SH-SY5Y (cell line): Measurements from ENCODE around the gene CLCNKB.

Experiments
- GATA2 ChIP-seq: IDR thresholded peaks from 2 replicates; pipeline ENCODE4 v1.6.1; 2011; ENCODE audit warnings: mild to moderate bottlenecking, low read depth, low read length
- GATA3 ChIP-seq: IDR thresholded peaks from 2 replicates; pipeline ENCODE4 v1.6.1; 2011; ENCODE audit warnings: low read depth, mild to moderate bottlenecking, low read length, moderate library complexity

CLCNKB gene

DNA sequence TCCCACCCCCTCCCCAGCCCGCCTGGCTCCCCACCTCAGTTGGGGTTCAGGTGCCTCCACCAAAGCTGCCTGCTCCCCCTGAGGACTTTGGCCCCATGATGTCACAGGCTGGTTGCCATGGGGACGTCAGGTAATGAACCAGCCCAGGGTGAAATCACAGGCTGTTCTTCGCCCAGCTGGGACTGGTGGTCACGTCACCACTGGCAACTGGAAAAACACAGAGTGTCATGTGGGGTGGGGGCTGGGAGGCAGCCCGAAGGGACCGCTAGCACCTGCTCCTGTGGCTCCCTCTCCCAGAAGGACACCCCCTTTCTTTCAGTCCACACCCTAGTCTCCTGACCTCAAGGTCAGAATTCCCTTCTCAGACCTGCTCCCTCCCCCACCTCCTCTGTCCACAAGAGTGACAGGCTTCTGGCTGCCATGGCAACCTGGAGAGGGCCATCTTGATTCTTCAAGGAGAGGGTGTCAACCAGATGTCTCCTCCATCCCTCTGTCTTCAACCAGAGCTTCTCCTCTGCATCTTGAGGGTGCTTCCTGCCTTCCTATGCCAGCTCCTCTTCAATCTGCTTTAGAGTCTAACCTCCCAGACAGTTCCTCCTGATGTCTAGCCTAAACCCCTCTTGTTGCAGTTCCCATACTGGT is 23.7 kb downstream of the CLCNKB start:
- TF ChIP-seq GATA2 (no peak), GATA3 (no peak)

DNA sequence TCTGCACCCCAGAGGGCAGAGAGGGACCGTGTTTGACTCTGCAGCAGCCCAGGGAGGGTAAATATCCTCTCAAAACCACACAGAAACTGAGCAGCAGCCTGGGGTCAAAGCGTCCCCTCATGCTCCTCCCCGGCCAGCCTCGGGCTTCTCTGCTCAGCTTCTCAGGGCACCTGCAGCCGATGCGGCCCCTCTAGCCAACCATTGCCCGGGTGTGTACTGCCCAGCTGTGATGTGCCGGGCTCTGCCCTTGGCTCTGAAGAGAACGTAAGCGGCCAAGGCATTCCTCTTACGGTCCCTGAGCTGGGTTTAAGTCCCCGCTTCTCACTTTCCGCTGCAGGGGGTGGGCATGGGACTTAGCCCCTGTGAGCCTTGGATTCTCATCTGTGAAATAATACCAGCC is 24.4 kb downstream of the CLCNKB start:
- no peak for TF ChIP-seq GATA3
- TF ChIP-seq GATA2 = no peak

DNA sequence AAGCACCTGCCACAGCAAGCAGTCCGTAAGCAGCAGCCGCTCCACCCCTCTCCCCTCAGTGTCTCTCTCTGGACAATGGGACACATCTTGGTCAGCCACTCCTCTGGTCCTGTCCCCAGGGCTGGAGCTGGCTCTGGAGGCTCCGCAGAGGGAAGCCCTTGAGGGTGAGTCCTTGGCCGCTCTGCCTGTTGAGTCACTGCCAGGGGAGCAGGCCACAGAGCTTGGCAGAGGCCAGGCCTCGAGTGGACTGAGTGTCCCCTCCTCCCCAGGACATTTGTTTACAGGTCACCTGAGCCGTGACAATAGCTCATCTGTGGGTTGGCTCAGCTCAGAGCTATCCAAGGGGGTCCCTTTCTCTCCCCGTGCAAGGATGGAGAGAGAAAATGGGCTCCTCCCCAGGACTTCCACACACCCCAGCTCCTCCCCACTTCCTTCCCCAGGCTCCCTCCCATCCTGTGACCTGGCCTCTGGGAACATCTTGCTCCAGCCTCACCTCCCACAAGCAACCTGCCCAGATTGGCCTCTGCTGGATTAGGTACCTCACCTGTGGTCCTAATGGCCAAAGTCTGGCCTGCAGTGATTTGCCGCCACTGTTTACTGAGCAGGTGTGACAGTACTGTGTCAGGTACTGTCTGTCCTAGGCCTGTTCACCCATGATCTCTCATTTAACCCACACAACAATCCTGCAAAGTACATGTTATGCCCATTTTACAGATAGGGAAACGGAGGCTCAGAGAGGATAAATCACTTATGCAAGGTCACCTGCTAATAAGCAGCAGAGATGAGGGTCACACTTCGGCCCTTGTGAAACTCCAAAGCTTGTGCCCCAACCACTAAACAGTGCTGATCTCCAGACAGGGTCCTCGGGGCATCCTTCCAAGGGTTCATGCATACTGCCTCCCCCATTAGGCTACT is 25.0 kb downstream of the CLCNKB start:
- no peak for TF ChIP-seq GATA3
- no peak for TF ChIP-seq GATA2

DNA sequence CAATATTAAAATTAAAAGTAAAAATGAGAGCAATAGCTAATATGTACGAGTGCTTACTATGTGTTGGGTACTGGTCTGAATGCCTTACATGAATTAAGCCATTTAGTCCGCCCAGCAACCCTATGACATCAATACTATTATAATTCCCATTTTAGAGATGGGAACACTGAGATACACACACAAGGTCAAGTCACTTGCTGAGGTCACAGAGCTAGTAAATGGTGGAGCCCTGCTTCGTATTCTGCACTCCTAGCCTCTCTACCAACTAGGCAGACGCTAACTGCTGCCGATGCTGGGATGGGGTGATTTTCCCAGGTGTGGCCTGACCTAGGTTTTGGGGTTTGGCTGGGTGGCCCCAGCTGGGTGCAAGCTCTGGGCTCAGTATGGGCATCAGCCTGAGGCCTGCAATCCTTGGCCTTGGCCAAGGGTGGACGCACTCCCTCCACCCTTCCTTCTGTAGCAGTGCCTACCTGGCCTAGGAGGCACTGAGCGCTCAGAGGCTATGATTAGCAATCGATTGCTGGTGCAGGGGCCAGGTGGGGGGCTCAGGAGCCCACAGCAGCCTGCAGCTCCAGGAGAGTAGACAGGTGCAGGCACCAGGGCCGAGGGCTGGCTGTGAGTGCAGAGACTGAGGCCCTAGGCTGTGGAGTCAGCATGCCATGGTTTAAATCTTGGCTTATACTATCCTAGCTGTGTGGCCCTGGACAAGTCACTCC is 27.2 kb downstream of the CLCNKB start:
- TF ChIP-seq GATA2 (no peak), GATA3 (no peak)

DNA sequence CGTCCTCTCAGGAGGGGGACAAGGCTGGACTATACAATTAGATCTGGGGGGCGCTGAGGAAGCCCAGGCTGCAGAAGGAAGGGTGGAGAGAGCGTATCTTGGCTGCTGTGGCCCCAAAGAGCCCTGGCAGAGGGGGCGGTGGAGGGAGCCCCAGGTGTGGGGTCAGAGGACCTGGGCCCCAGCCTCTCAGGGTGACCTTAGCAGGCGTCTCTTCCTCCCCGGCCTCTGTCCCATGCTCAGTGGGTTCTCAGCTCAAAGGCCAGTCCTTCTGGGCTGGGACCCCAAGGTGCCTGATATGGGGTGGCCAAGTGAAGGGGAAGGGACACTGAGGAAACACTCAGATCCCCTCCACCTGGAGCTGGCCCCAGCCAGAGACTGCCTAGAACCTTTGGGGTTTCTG is 28.0 kb downstream of the CLCNKB start:
- TF ChIP-seq GATA3 = no peak
- no peak for TF ChIP-seq GATA2

DNA sequence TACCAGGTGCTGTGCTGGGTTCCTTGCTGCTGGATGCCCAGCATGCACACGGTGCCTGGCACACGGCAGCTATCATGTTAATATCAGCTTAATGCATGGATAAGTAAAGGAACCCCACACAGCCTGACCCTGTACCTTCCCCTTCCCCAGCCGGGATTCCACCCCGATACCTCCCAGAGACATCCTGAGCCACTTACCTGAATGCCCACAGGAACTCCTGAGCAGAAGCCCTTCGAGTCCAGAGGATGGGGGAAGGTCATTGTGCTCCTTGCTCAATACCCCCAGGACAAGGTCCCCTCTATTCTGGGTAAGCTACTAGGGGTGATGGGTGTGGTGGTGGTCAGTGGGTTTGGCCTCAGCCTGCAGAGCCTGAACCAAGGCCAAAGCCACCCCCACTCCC is 28.5 kb downstream of the CLCNKB start:
- TF ChIP-seq GATA3 (no peak), GATA2 (no peak)

DNA sequence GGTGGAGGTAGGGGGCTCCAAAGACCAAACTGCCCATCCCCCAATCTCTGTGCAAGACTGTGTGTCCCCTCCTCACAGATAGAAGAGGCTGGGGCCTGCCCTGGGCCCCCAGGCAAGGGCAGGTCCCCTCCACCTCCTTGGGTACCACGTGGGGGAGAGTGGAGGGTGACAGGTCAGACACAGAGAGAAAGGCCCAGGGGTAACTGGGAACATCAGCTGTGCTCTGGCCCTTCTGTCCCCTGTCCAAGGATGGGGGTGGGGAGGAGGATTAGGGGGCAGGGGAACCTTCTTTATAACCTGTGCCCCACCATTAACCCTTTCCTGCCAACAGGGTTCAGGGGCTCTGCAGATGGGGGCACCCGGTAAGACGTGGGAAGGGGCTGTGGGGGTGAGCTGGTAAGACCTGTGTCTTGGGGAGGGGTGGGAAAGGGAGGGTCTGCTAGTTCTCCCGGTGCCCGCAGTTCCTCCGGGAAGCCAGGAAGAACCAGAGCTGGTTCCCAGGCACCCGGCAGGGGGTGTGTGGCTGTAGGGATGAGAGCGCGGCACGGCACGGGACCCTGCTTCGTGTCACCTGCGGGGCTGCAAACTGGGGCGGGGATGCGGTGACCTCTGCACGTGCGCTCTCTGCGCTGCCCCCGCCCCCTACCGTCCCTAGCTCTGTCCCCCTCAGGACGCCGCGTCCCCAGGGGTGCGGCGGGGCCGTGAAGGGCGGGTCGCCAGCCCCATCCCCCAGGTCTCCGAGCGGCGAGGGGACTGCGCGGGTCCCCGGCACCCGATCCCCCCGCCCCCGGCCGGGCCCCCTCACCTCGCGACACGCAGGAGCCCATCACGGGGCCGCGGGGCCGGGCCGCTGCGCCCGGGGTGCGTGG is 29.3 kb downstream of the CLCNKB start:
- no peak for TF ChIP-seq GATA3
- no peak for TF ChIP-seq GATA2

DNA sequence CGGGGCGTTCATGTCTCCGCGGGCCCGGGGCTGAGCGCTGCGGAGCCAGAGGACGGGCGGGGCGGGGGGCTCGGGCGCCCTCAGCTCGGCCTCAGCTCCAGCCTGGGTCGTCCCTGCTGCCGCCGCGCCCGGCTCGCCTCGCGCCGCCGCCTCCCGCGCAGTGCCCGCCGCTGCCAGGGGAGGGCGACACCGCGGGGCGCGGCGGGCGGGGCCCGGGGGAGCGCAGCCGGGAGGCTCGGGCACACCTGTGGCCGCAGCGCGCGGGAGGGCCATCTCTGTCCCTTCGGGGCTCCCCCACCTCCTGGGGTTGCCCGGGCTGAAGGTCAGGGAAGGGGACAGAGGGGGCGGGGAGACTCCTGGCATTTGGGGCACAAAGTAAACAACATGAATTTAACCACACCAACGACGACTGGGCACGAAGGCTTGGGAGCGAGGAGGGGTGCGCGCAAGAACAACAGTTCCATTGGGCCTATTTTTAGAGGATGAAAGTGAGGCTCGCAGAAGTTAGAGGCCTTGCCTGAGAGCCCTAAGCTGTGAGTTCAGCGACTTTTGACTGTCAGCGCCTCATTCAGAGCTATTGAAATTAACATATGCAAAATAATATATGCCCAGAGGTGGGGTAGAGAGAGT is 30.0 kb downstream of the CLCNKB start, which contains the start of gene FAM131C:
Gene FAM131C (minus strand): TSS at position 162 of the 630 bp plus-strand sequence. CDS start 209 bp downstream, outside the sequence.
- TF ChIP-seq GATA2 (no peak), GATA3 (no peak)

DNA sequence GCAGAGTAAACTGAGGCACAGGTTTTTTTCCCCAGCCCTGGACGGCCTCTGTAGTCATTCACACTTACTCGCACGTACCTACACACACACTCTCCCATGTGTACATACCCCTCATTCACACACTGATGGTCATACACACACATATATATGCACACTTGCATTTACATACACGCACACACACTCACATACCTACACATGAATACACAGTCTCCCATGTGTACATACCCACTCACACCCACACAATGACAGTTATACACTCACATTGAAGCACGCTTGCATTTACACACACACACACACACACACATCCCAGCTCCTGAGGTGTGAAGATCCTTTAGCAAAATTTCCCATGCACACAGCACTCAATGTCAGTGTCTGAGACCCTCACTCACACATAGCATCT is 30.6 kb downstream of the CLCNKB start:
- TF ChIP-seq GATA3 (no peak), GATA2 (no peak)

DNA sequence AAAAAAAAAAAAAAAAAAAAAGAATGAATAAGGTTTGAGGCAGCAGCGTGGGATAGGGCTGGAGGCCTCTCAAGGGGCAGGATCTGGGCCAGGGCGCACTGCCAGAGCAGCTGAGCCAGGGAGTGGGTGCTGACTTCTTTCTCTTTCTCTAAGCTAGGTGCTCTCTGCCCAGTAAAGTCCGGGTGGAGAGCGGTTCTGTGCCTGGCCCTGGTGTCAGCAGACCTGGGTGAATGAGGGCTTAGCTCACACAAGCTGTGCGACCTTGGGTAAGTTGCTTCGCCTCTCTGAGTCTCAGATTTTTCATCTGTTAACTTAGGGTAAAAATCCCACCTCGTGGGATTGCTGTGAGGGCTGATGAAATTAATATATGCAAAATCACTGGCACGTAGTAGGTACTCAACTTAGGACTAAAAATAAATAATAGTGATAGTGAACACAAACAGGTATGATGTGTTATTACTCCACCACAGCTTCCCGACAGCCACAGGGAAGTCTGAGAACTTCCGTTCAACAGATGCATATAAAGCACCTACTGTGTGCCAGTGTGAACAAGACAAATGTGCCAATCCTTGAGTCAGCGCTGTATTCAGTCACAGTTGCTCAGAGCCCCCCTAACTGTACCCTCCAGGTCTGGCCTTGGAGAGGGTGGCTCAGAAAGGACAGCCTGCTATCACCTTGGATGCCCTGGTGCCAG is 31.9 kb downstream of the CLCNKB start:
- TF ChIP-seq GATA3 (no peak), GATA2 (no peak)

DNA sequence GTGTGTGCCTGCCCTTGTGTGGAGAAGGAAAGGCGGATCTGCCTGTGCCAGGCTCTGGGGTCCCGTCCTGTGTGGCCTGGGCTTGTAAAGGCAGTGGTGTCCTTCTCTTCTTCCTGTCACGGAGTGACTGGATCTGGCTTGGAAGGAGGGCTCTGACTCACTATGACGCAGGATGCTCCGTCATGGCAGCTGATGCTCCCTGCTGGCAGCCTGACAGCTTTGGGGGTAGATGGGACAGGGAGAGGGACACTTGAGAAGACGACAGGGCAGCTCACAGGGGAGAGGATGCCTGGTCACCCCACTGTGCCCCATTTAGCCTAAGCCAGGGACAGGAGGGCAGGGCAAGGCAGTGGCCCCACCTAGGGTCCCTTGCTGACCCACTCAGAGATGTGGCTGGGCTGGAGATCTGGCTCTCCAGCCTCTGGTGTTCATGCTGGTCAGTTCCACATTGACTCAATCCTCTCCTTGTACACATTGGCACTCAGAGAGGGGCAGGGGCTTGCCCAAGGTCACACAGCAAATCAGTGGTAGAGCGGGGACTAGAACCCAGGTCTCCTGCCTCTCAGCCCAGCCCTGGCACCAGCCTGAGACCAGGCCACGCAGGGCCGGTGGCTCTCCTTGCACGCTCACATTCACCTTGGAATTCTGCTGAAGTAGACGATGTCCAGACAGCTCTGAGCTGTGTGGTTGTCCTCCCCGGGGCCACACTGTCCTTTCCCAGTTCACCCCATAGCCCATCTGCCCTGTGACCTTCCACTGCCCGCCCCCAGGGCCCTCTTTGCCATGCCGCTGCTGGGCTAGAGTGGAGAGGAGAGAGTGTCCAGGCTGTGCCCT is 32.7 kb downstream of the CLCNKB start:
- TF ChIP-seq GATA3 (no peak), GATA2 (no peak)

DNA sequence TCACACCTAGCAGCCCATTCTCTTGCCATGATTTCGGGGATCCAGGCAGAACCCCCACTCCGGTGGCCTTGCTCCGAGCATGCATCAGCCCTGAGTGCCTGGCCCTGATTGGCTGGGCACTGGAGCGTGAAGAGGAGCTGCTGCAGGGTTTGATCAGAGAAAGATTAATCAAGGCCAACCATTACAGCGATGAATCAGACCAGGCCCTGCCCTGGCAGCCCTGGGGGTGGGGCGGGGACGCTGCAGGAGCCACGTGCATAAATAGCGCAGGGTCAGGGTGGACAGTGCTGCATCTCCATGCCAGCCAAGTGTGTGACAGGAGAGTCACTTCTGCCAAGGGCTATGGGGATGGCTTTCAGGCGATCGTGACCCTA is 33.3 kb downstream of the CLCNKB start:
- TF ChIP-seq GATA3 (no peak), GATA2 (peak; percentile 93)
